ENCODE measurements around the gene PDIA6.
"Not testable (repeated sequence)": the region's sequence is repeated elsewhere in the genome, so short reads cannot be mapped to it uniquely, and the experiment has no call there.

Gene PDIA6

DNA sequence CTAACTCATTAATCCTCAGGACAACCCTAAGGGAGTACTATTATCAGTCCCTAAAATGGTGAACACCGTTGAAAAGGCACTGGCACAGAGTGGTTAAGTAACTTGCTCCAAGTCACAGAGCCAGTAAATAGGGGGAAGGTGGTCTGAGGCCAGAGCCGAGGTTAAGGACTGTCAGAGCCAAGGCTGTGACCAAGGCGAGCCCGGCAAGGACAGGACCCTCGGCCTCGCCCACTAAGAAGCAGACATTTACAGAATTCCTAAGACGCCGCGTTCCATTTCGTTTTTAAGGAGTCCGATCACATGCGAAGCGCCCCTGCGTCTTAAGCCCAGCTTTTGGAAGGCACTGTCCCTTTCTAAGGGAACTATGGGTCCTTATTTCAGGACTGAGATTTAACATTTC is 1.1 kb downstream of the PDIA6 start:
- TF ChIP-seq, protein P1, sequence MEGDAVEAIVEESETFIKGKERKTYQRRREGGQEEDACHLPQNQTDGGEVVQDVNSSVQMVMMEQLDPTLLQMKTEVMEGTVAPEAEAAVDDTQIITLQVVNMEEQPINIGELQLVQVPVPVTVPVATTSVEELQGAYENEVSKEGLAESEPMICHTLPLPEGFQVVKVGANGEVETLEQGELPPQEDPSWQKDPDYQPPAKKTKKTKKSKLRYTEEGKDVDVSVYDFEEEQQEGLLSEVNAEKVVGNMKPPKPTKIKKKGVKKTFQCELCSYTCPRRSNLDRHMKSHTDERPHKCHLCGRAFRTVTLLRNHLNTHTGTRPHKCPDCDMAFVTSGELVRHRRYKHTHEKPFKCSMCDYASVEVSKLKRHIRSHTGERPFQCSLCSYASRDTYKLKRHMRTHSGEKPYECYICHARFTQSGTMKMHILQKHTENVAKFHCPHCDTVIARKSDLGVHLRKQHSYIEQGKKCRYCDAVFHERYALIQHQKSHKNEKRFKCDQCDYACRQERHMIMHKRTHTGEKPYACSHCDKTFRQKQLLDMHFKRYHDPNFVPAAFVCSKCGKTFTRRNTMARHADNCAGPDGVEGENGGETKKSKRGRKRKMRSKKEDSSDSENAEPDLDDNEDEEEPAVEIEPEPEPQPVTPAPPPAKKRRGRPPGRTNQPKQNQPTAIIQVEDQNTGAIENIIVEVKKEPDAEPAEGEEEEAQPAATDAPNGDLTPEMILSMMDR (IDR thresholded peaks at IDR 0.05; ENCODE audit: low read depth, low read length) = no peak
- peak overlapping the region; percentile 79 to 80 for H3K4me3 ChIP-seq (replicated peaks in 1 of 2; ENCODE audit: low read depth in 2 of 2, low read length in 2 of 2)
- peak; percentile 23 to 31 for DNase-seq (ENCODE audit: low read depth in 2 of 2)

DNA sequence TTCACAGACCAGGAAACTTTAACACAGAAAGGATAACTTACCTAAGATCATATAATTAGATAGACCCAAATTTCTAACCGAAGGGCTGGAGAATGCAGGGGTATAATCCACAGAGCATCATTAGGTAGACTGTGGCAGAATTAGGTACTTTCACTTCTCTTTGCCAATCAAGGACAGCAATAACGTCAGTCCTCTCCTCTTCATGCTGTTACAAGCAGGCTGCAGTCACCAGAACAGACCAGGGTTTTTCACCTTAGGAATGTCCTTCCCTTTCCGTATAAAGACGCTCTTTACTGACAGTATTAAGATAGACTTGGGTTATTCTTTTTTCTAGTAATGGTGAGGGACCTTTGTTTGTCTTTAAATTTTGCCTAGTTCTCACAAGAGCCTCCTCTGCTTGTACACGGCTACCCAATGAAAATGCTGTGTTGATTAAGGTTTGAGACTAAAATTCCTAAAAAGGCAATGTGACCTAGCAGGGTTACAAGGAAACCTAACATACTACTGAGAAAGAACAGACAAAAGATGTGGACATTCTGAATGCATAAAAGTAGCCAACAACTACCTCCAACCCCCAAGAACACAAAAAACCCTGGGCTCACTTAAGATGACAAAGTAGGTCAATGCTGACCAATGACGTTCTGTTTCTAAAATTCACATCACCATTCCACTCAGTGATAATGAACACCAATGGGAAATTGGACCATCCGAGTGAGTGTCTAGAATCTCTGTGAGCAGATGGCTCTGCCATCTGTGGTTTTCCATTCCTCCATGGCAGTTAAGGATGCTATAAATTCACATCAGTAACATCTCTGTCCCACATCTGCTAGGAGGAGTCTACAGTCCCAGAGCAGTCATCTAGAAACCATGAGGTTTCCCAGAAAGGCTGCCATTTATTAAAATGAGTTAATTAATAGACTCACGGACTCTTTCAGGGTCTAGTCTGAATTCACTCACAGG is 2.1 kb downstream of the PDIA6 start:
- peak overlapping the region in 1 of 2 donors; percentile 79 for H3K4me3 ChIP-seq (replicated peaks in 1 of 2; ENCODE audit: low read depth in 2 of 2, low read length in 2 of 2)
- TF ChIP-seq, protein P1 (IDR thresholded peaks at IDR 0.05; ENCODE audit: low read depth, low read length) = no peak
- DNase-seq (ENCODE audit: low read depth in 2 of 2) = peak; percentile 28 to 31

DNA sequence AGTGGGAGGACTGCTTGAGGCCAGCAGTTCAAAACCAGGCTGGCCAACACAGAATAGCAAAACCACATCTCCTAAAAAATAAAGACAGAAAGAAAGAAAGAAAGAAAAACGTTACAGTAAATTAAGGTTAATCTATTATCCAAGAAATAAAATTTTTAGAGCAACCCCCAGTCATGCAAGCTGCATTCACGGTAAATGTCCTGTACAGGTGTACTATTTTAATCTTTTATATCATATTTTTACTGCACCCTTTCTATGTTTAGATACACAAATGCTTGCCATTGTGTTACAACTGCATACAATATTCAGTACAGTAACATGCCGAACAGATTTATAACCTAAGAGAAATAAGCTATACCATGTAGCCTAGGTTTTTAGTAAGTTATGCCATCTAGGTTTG is 6.0 kb downstream of the PDIA6 start:
- TF ChIP-seq, protein P1 (IDR thresholded peaks at IDR 0.05; ENCODE audit: low read depth, low read length) = no peak
- DNase-seq (ENCODE audit: low read depth in 2 of 2) = no peak
- H3K4me3 ChIP-seq (replicated peaks in 1 of 2; ENCODE audit: low read depth in 2 of 2, low read length in 2 of 2) = no peak overlapping the region

DNA sequence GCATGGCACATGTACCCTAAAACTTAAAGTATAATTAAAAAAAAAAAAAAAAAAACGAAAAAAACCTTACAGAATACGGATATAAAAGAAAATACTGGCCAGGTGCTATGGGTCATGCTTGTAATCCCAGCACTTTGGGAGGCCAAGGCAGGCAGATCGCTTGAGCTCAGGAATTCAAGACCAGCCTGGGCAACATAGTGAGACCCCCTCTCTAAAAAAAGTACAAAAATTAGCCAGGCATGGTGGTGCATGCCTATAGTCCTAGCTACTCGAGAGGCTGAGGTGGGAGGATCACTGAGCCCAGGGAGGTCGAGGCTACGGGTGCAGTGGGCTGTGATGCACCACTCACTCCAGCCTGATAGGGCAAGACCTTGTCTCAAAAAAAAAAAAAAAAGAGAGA is 6.6 kb downstream of the PDIA6 start:
- DNase-seq (ENCODE audit: low read depth in 2 of 2); H3K4me3 ChIP-seq (replicated peaks in 1 of 2; ENCODE audit: low read depth in 2 of 2, low read length in 2 of 2): not testable (repeated sequence)

DNA sequence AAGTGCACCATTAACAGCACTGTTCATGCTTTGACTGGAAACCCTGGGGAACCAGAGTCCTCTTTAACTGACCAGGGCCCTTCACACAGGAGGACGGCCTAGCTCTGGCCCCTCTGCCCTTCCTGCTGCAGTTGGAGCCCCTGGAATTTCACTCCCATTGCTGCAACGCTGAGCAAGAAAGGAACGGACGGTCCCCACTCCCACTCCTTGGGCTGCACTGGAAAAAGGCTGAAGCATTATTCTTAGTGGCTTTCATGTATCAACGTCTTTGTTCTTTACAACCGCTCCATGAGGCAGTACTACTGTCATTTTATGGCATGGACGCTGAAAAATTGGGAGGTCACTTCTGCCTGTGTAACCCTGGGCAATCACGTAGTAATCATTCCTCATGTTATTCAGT is 9.9 kb downstream of the PDIA6 start:
- H3K4me3 ChIP-seq (replicated peaks in 1 of 2; ENCODE audit: low read depth in 2 of 2, low read length in 2 of 2) = no peak overlapping the region
- no peak for DNase-seq (ENCODE audit: low read depth in 2 of 2)
- TF ChIP-seq, protein P1 (IDR thresholded peaks at IDR 0.05; ENCODE audit: low read depth, low read length) = no peak

DNA sequence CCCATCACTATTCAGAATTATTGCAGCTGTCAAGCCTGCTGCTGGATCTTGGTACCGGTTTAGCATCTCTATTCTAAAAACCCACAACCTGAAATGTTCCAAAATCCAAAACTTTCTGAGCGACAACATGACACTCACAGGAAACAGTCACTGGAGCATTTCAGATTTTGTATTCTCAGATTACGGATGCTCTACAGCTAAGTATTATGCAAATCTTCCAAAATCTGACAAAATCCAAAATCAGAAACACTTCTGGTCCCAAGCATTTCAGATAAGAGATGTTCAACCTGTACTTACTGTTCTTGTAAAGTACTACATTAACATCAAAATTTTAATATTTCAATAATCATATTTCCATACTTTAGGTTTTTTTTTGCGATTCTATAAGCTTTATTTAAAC is 12.4 kb downstream of the PDIA6 start:
- TF ChIP-seq, protein P1 (IDR thresholded peaks at IDR 0.05; ENCODE audit: low read depth, low read length) = no peak
- no peak for DNase-seq (ENCODE audit: low read depth in 2 of 2)
- H3K4me3 ChIP-seq (replicated peaks in 1 of 2; ENCODE audit: low read depth in 2 of 2, low read length in 2 of 2) = no peak overlapping the region

DNA sequence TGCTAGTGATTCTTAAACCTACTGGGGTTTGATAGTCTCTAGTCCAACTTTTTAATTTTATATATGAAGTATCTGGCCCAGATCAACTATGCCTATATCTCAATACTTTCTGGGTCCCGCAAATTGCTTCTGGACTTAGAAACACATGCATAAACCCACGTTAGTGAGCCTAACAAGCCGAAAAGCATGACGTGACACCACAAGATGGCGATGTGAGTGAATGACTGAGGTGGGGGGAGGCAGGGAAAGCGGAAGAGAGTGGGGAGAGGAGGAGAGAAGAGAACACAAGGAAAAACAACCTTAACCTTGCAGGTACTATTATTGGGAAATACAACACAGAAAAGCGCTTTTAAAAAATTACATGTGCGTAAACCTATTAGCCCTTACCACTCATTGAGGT is 13.8 kb downstream of the PDIA6 start:
- no peak for DNase-seq (ENCODE audit: low read depth in 2 of 2)
- TF ChIP-seq, protein P1 (IDR thresholded peaks at IDR 0.05; ENCODE audit: low read depth, low read length) = no peak
- H3K4me3 ChIP-seq (replicated peaks in 1 of 2; ENCODE audit: low read depth in 2 of 2, low read length in 2 of 2) = no peak overlapping the region

Measured in cardiac fibroblast (primary cell).